Neuron (in vitro differentiated cells): ENCODE results near the gene RMI2.
A peak's percentile ranks its signal among the peaks of the same experiment; 100 is the strongest.

Experiments used
- H2AFZ ChIP-seq: one replicate; pipeline ENCODE4 v1.6.1; 2013; ENCODE audit warnings: low read depth, mild to moderate bottlenecking, inconsistent platforms, low read length, moderate library complexity
- H3K27me3 ChIP-seq: one replicate; pipeline ENCODE4 v1.6.1; 2013; ENCODE audit warnings: low read length; ENCODE audit not compliant: insufficient read depth
- H3K36me3 ChIP-seq: one replicate; pipeline ENCODE4 v1.6.1; 2013; ENCODE audit warnings: low read length; ENCODE audit not compliant: insufficient read depth
- H3K4me1 ChIP-seq: one replicate; pipeline ENCODE4 v1.6.1; 2013; ENCODE audit warnings: low read length; ENCODE audit not compliant: insufficient read depth
- H3K4me3 ChIP-seq: 2 replicates; pipeline ENCODE4 v1.5.1; 2013; ENCODE audit warnings: mild to moderate bottlenecking, low read length, moderate library complexity
- H3K9me3 ChIP-seq: one replicate; pipeline ENCODE4 v1.6.1; 2013; ENCODE audit warnings: low read length

Gene RMI2

GRCh38 chr16:11393366-11393765, 48.1 kb downstream of the RMI2 start:
- no peaks in the 10 kb centered on the region for H3K36me3 ChIP-seq
- H3K4me3 ChIP-seq: no peak overlapping the region
- peaks cover 23% of the 10 kb centered on the region for H3K4me1 ChIP-seq
- no peaks in the 10 kb centered on the region for H3K9me3 ChIP-seq
- H2AFZ ChIP-seq: no peak overlapping the region
- no peaks in the 10 kb centered on the region for H3K27me3 ChIP-seq

- Histone ChIP-seq H2AFZ (no peak overlapping the region), H3K4me3 (no peak overlapping the region), H3K4me1 (peaks cover 18% of the 10 kb centered on the region), H3K27me3 (no peaks in the 10 kb centered on the region), H3K36me3 (no peaks in the 10 kb centered on the region), H3K9me3 (no peaks in the 10 kb centered on the region)
Observed at GRCh38 chr16:11393861-11394592, 48.8 kb downstream of the RMI2 start.

- H3K27me3 ChIP-seq: no peaks in the 10 kb centered on the region
- H2AFZ ChIP-seq: no peak overlapping the region
- H3K4me1 ChIP-seq: peaks cover 17% of the 10 kb centered on the region
- H3K4me3 ChIP-seq: no peak overlapping the region
- no peaks in the 10 kb centered on the region for H3K9me3 ChIP-seq
- H3K36me3 ChIP-seq: no peaks in the 10 kb centered on the region
Observed at GRCh38 chr16:11394593-11394960, 49.3 kb downstream of the RMI2 start.

- H3K36me3 ChIP-seq: no peaks in the 10 kb centered on the region
- no peak overlapping the region for H3K4me3 ChIP-seq
- peaks cover 16% of the 10 kb centered on the region for H3K4me1 ChIP-seq
- H3K9me3 ChIP-seq: no peaks in the 10 kb centered on the region
- no peaks in the 10 kb centered on the region for H3K27me3 ChIP-seq
- H2AFZ ChIP-seq: no peak overlapping the region
Observed at GRCh38 chr16:11395008-11395948, 50.0 kb downstream of the RMI2 start.

- Histone ChIP-seq H3K36me3 (no peaks in the 10 kb centered on the region), H2AFZ (peak overlapping the region; percentile 41), H3K9me3 (no peaks in the 10 kb centered on the region), H3K27me3 (no peaks in the 10 kb centered on the region), H3K4me3 (no peak overlapping the region), H3K4me1 (peaks cover 10% of the 10 kb centered on the region)
Observed at GRCh38 chr16:11395949-11396240, 50.6 kb downstream of the RMI2 start.

- no peak overlapping the region for H3K4me3 ChIP-seq
- no peaks in the 10 kb centered on the region for H3K27me3 ChIP-seq
- peak overlapping the region; percentile 41 for H2AFZ ChIP-seq
- H3K9me3 ChIP-seq: no peaks in the 10 kb centered on the region
- peaks cover 5% of the 10 kb centered on the region for H3K4me1 ChIP-seq
- no peaks in the 10 kb centered on the region for H3K36me3 ChIP-seq
Observed at GRCh38 chr16:11396241-11397048, 51.2 kb downstream of the RMI2 start.

- no peaks in the 10 kb centered on the region for H3K9me3 ChIP-seq
- H3K4me3 ChIP-seq: no peak overlapping the region
- no peak overlapping the region for H2AFZ ChIP-seq
- peaks cover 5% of the 10 kb centered on the region for H3K4me1 ChIP-seq
- H3K27me3 ChIP-seq: no peaks in the 10 kb centered on the region
- H3K36me3 ChIP-seq: no peaks in the 10 kb centered on the region
Observed at GRCh38 chr16:11398136-11398535, 52.9 kb downstream of the RMI2 start.

- Histone ChIP-seq H3K4me1 (peaks cover 5% of the 10 kb centered on the region), H3K4me3 (no peak overlapping the region), H3K9me3 (no peaks in the 10 kb centered on the region), H3K27me3 (peaks cover 1% of the 10 kb centered on the region), H3K36me3 (no peaks in the 10 kb centered on the region), H2AFZ (no peak overlapping the region)
Observed at GRCh38 chr16:11398851-11399250, 53.6 kb downstream of the RMI2 start.

- H3K4me1 ChIP-seq: peaks cover 5% of the 10 kb centered on the region
- no peak overlapping the region for H3K4me3 ChIP-seq
- no peaks in the 10 kb centered on the region for H3K36me3 ChIP-seq
- no peak overlapping the region for H2AFZ ChIP-seq
- H3K27me3 ChIP-seq: peaks cover 4% of the 10 kb centered on the region
- H3K9me3 ChIP-seq: no peaks in the 10 kb centered on the region
Observed at GRCh38 chr16:11399261-11399831, 54.1 kb downstream of the RMI2 start.

GRCh38 chr16:11400076-11400475, 54.8 kb downstream of the RMI2 start:
- Histone ChIP-seq H2AFZ (no peak overlapping the region), H3K36me3 (no peaks in the 10 kb centered on the region), H3K4me3 (no peak overlapping the region), H3K4me1 (peaks cover 5% of the 10 kb centered on the region), H3K27me3 (peaks cover 4% of the 10 kb centered on the region), H3K9me3 (no peaks in the 10 kb centered on the region)
